ENCODE measurements around the gene GET4. TPM values are rescaled to one million over a fixed set of nuclear protein-coding genes. Genes with fewer than 3 reads are reported as not detected.

Gene GET4
- polyA plus RNA-seq, 1 donor (not counting 4 experiments of a cell fraction or from before 2014, with no cell fraction given), result 21.1 TPM

DNA sequence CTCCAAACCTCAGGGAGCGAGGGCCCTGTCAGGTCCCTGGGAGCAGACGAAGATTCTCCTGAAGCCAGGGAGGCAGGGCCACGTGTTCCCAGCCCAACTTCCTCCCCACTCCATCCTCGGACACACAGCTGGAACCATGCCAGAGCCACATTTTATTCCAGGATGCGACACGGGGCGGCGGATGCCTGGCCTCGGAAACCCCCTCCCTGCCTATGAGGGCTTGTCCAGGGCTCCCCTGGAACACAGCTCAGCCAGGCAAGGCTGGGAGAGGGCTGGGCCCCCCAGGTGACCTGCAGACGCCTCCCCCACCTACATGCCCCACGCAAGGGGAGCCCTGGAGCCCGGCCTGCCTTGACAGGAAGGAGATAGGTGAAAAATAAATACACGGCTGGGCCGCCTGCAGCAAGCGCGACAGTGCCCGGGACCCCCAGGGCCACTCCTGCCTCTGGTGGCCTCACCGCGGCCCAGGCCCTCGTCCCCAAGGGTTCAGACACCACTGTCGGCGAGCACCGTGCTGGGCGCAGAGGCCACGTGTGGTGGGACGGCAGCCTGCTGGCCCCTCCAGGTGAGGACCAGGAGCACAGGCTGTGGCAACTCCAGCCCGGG, 21.5 kb downstream of the GET4 start:
- Histone ChIP-seq H3K79me2 (ENCODE audit: control insufficient read depth, insufficient read depth, low read length) (no peaks in the 10 kb centered on the region), H2AFZ (ENCODE audit: control insufficient read depth, low read length) (no peak overlapping the region), H3K27me3 (ENCODE audit: control insufficient read depth, extremely low read depth, insufficient read depth, low read length) (no peaks in the 10 kb centered on the region), H4K20me1 (ENCODE audit: control insufficient read depth, extremely low read depth, insufficient read depth, low read length) (no peaks in the 10 kb centered on the region), H3K9me3 (ENCODE audit: control insufficient read depth, low read depth, low read length) (no peaks in the 10 kb centered on the region), H3K4me2 (ENCODE audit: control insufficient read depth, extremely low read depth, insufficient read depth, low read depth, low read length) (no peak overlapping the region), H3K9me1 (ENCODE audit: control insufficient read depth, extremely low read depth, insufficient read depth, low read length) (no peaks in the 10 kb centered on the region), H3K36me3 (ENCODE audit: control insufficient read depth in 2 of 2, extremely low read depth in 1 of 2, insufficient read depth in 2 of 2, low read length in 2 of 2) (peaks cover 0 to 12% of the 10 kb centered on the region in 2 experiments), H3K4me3 (ENCODE audit: control insufficient read depth in 2 of 3, extremely low read depth in 1 of 3, insufficient read depth in 2 of 3, low read depth in 1 of 3, low read length in 3 of 3) (no peak overlapping the region), H3K27ac (ENCODE audit: control insufficient read depth, insufficient read depth, low read length) (no peak overlapping the region), H3K4me1 (ENCODE audit: control insufficient read depth, extremely low read depth, insufficient read depth, low read length) (no peaks in the 10 kb centered on the region), H3K9ac (ENCODE audit: control insufficient read depth, extremely low read depth, insufficient read depth, low read length) (no peak overlapping the region)
- TF ChIP-seq, protein P1, sequence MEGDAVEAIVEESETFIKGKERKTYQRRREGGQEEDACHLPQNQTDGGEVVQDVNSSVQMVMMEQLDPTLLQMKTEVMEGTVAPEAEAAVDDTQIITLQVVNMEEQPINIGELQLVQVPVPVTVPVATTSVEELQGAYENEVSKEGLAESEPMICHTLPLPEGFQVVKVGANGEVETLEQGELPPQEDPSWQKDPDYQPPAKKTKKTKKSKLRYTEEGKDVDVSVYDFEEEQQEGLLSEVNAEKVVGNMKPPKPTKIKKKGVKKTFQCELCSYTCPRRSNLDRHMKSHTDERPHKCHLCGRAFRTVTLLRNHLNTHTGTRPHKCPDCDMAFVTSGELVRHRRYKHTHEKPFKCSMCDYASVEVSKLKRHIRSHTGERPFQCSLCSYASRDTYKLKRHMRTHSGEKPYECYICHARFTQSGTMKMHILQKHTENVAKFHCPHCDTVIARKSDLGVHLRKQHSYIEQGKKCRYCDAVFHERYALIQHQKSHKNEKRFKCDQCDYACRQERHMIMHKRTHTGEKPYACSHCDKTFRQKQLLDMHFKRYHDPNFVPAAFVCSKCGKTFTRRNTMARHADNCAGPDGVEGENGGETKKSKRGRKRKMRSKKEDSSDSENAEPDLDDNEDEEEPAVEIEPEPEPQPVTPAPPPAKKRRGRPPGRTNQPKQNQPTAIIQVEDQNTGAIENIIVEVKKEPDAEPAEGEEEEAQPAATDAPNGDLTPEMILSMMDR (optimal IDR thresholded peaks at IDR 0.05 in 1 of 3, IDR thresholded peaks at IDR 0.05 in 1 of 3, conservative IDR thresholded peaks at IDR 0.05 in 1 of 3; ENCODE audit: extremely low read depth in 1 of 3, insufficient read depth in 2 of 3, low read length in 3 of 3), result no peak
- TF ChIP-seq EZH2 (IDR thresholded peaks at IDR 0.05; ENCODE audit: low read length), result no peak
- DNase-seq (ENCODE audit: low read depth, low spot score) (no peak), FAIRE-seq (no peak)
- dilution Hi-C loops (cut with MboI; ENCODE audit: extremely low pct_ligation_motif_present, low sequenced_read_pairs), result no loop called here

DNA sequence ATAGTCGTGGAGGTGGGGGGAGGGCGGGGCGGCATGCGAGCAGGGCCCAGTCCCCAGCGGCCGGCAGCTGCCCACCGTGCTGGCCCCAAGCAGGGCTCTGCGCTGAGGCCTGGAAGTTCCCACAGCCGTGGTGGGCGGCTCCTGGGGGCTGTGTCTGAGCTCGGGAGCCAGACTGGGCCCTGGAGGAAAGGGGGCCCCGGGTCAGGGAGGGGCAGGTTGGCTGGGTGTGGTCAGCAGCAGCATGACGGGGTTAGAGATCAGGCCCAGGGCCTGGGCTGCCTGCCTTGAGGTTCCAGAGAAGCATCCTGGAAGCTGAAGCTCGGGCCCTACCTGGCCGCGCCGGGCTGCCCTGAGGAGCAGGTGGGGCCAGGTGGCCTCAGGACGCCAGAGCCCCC, 22.1 kb downstream of the GET4 start:
- TF ChIP-seq, protein P1 (optimal IDR thresholded peaks at IDR 0.05 in 1 of 3, IDR thresholded peaks at IDR 0.05 in 1 of 3, conservative IDR thresholded peaks at IDR 0.05 in 1 of 3; ENCODE audit: extremely low read depth in 1 of 3, insufficient read depth in 2 of 3, low read length in 3 of 3), result no peak
- no peak overlapping the region for H3K4me3 ChIP-seq (ENCODE audit: control insufficient read depth in 2 of 3, extremely low read depth in 1 of 3, insufficient read depth in 2 of 3, low read depth in 1 of 3, low read length in 3 of 3)
- H3K79me2 ChIP-seq (ENCODE audit: control insufficient read depth, insufficient read depth, low read length), result no peaks in the 10 kb centered on the region
- H4K20me1 ChIP-seq (ENCODE audit: control insufficient read depth, extremely low read depth, insufficient read depth, low read length), result no peaks in the 10 kb centered on the region
- no peaks in the 10 kb centered on the region for H3K27me3 ChIP-seq (ENCODE audit: control insufficient read depth, extremely low read depth, insufficient read depth, low read length)
- DNase-seq (ENCODE audit: low read depth, low spot score) (no peak), FAIRE-seq (no peak)
- dilution Hi-C loops (cut with MboI; ENCODE audit: extremely low pct_ligation_motif_present, low sequenced_read_pairs), result no loop called here
- peaks cover 0 to 12% of the 10 kb centered on the region in 2 experiments for H3K36me3 ChIP-seq (ENCODE audit: control insufficient read depth in 2 of 2, extremely low read depth in 1 of 2, insufficient read depth in 2 of 2, low read length in 2 of 2)
- no peaks in the 10 kb centered on the region for H3K9me3 ChIP-seq (ENCODE audit: control insufficient read depth, low read depth, low read length)
- no peak overlapping the region for H3K4me2 ChIP-seq (ENCODE audit: control insufficient read depth, extremely low read depth, insufficient read depth, low read depth, low read length)
- no peaks in the 10 kb centered on the region for H3K4me1 ChIP-seq (ENCODE audit: control insufficient read depth, extremely low read depth, insufficient read depth, low read length)
- no peaks in the 10 kb centered on the region for H3K9me1 ChIP-seq (ENCODE audit: control insufficient read depth, extremely low read depth, insufficient read depth, low read length)
- H2AFZ ChIP-seq (ENCODE audit: control insufficient read depth, low read length), result no peak overlapping the region
- no peak overlapping the region for H3K9ac ChIP-seq (ENCODE audit: control insufficient read depth, extremely low read depth, insufficient read depth, low read length)
- H3K27ac ChIP-seq (ENCODE audit: control insufficient read depth, insufficient read depth, low read length), result no peak overlapping the region
